Kidney (tissue), 14 donors: ENCODE results near the gene CPEB2. TPM values are rescaled to one million over a fixed set of nuclear protein-coding genes. Genes with fewer than 3 reads are reported as not detected.

Source experiments
- DNase-seq, 5 donors: peaks; one replicate each; pipeline ENCODE4 v3.0.0-alpha.2; 2013 to 2020
- FAIRE-seq: peaks from 2 replicates; lab custom pipeline; 2012; peaks lifted over from hg19 to GRCh38; lab: Jason Lieb, UNC
- H3K27ac ChIP-seq, 2 donors: one replicate each; pipeline ENCODE4 v1.7.0; 2013; ENCODE audit warnings: low read depth in 2 of 2, low read length in 2 of 2, inconsistent platforms in 1 of 2
- H3K27me3 ChIP-seq: one replicate; pipeline ENCODE4 v1.7.1; 2013; ENCODE audit warnings: low read length, inconsistent platforms; ENCODE audit not compliant: control insufficient read depth, insufficient read depth
- H3K36me3 ChIP-seq, 3 donors: one replicate each; pipeline versions ENCODE4 v1.7.0 to v1.7.1; 2013; ENCODE audit warnings: low read length in 3 of 3, control low read depth in 1 of 3, inconsistent platforms in 1 of 3; ENCODE audit not compliant: insufficient read depth in 3 of 3, control insufficient read depth in 2 of 3
- H3K4me1 ChIP-seq, 3 donors: one replicate each; pipeline versions ENCODE4 v1.7.0 to v1.7.1; 2013; ENCODE audit warnings: low read length in 3 of 3, inconsistent platforms in 1 of 3, low read depth in 1 of 3; ENCODE audit not compliant: control insufficient read depth in 2 of 3, insufficient read depth in 2 of 3
- H3K4me3 ChIP-seq, 3 donors: one replicate each; pipeline versions ENCODE4 v1.7.0 to v1.8.1; 2013; ENCODE audit warnings: low read length in 3 of 3, control low read depth in 1 of 3, inconsistent platforms in 1 of 3
- H3K9ac ChIP-seq, 3 donors: one replicate each; pipeline versions ENCODE4 v1.7.0 to v1.7.1; 2013; ENCODE audit warnings: low read length in 3 of 3, control low read depth in 1 of 3, inconsistent platforms in 1 of 3
- H3K9me3 ChIP-seq, 3 donors: one replicate each; pipeline versions ENCODE4 v1.7.0 to v1.7.1; 2013; ENCODE audit warnings: low read length in 3 of 3, control low read depth in 1 of 3, inconsistent platforms in 1 of 3; ENCODE audit not compliant: control insufficient read depth in 2 of 3, insufficient read depth in 1 of 3
- intact Hi-C: fragments of 100-400 bp; cut with DNase I; formaldehyde crosslinking; loops from one replicate; pipeline ENCODE4 v1.11.1; 2022
- polyA plus RNA-seq: library from polyadenylated mRNA; stranded (reverse); fragments of 350-450 nt; fragmentation: Illumina TruSeq; extraction: RNeasy Lipid Tissue Mini Kit (QIAGEN cat#74804); gene quantifications from one replicate; pipeline ENCODE4 v1.2.3, GENCODE V29; 2014; ENCODE audit warnings: low read depth, low replicate concordance; ENCODE audit not compliant: insufficient read depth
- total RNA-seq: library from RNA; stranded (reverse); fragmentation: NEBNext Ultra II Directional; extraction: Animal tissue kit (Norgen Biotek cat#: 25700); gene quantifications from one replicate; pipeline ENCODE4 v1.2.1, GENCODE V29; 2021
- TF ChIP-seq, protein P1 (sequence below): IDR thresholded peaks from 3 replicates; pipeline ENCODE4 v1.5.1; 2012; ENCODE audit warnings: mild to moderate bottlenecking, moderate library complexity, borderline replicate concordance; ENCODE audit not compliant: insufficient read depth; ENCODE audit errors: extremely low read depth
- donor health status: control.
- donor health status: control.
- donor health status: control.
- donor health status: control.
- donor health status: control.
- donor health status: DM: yes; HTN: yes; CAD: no.
- donor health status: Normal renal cell carcinoma (clear cell type).

CPEB2 gene
- total and polyA plus RNA-seq, 2 donors from 2014 or later: 7.9 to 58.0 TPM

DNA sequence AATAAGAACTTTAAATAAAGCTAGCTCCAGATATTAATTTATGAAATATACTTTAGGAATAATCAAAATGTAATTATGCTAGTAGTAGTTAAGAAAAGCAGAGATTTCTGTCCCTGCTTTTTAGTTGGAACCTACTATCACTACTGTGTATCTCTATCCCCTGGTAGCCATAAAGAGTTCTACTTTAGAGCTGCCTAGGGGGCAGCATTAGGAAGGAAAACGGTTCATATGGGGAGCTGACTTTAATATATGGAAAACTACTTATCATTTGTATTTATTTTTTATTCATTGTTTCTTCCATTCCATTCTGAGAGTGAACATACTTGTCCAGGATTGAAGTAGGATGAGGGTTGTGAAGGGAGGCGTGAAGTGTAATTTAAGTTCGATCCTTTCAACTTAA lies 40.9 kb downstream of the CPEB2 start:
- no peak overlapping the region for H3K27ac ChIP-seq

DNA sequence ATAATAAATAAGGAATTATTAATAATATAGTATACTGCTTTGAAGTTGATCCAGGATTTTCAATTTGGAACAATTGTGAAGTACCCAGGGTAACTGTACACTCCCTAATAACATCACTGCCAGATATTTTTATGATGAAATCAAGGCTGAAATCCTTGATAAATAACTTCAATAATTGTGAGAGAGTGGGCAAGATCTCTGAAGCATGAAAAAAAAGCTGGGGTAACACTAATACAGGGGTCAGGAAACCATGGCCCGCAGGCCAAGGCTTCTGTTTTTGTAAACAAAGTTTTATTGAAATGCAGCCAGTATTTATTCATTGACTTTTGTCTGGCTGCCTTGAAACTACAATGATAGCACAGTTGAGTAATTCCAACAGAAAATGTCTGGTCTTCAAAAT lies 41.6 kb downstream of the CPEB2 start:
- Histone ChIP-seq H3K4me3 (no peak overlapping the region), H3K9ac (no peak overlapping the region), H3K27me3 (no peaks in the 10 kb centered on the region), H3K4me1 (peaks cover 0 to 4% (median 2%) of the 10 kb centered on the region in 3 donors), H3K27ac (no peak overlapping the region), H3K9me3 (no peaks in the 10 kb centered on the region), H3K36me3 (no peaks in the 10 kb centered on the region)
- intact Hi-C loops: no loop called here
- TF ChIP-seq, protein P1, sequence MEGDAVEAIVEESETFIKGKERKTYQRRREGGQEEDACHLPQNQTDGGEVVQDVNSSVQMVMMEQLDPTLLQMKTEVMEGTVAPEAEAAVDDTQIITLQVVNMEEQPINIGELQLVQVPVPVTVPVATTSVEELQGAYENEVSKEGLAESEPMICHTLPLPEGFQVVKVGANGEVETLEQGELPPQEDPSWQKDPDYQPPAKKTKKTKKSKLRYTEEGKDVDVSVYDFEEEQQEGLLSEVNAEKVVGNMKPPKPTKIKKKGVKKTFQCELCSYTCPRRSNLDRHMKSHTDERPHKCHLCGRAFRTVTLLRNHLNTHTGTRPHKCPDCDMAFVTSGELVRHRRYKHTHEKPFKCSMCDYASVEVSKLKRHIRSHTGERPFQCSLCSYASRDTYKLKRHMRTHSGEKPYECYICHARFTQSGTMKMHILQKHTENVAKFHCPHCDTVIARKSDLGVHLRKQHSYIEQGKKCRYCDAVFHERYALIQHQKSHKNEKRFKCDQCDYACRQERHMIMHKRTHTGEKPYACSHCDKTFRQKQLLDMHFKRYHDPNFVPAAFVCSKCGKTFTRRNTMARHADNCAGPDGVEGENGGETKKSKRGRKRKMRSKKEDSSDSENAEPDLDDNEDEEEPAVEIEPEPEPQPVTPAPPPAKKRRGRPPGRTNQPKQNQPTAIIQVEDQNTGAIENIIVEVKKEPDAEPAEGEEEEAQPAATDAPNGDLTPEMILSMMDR: no peak
- DNase-seq: no peak
- no peak for FAIRE-seq

More for the DNA sequence above, 40.9 kb downstream of the CPEB2 start:
- H3K9ac ChIP-seq: no peak overlapping the region
- H3K36me3 ChIP-seq: no peaks in the 10 kb centered on the region
- TF ChIP-seq, protein P1: no peak
- H3K4me3 ChIP-seq: no peak overlapping the region
- H3K4me1 ChIP-seq: peaks cover 0 to 4% (median 2%) of the 10 kb centered on the region in 3 donors
- no peak for DNase-seq
- no peaks in the 10 kb centered on the region for H3K27me3 ChIP-seq
- intact Hi-C loops: no loop called here
- H3K9me3 ChIP-seq: no peaks in the 10 kb centered on the region
- no peak for FAIRE-seq

DNA sequence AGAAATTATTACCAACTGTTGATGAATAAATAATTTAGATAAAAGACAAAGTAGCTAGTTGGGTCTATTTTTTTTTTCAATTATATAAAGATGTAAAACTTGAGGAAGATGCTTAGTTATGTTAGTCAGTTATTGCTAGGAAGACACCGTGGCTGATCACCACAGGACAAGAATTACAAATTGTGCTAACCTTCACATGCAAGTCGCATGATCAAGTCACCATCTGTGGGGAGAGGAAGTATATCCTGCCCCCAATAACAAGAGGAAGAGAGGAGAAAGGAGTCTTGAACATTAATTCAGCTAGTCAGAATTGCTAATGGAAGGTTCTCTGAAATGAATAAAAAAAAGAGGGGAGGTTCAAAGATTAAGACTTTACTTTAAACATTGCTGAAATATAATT lies 52.3 kb downstream of the CPEB2 start:
- Histone ChIP-seq H3K9me3 (no peaks in the 10 kb centered on the region), H3K4me3 (no peak overlapping the region), H3K36me3 (peaks cover 2 to 27% (median 20%) of the 10 kb centered on the region in 3 donors), H3K9ac (no peak overlapping the region), H3K27me3 (no peaks in the 10 kb centered on the region), H3K4me1 (peaks cover 0 to 6% (median 2%) of the 10 kb centered on the region in 3 donors), H3K27ac (peak overlapping the region in 1 of 2 donors; percentile 7)
- no peak for DNase-seq
- no peak for FAIRE-seq
- TF ChIP-seq, protein P1: no peak
- intact Hi-C loops: no loop called here

DNA sequence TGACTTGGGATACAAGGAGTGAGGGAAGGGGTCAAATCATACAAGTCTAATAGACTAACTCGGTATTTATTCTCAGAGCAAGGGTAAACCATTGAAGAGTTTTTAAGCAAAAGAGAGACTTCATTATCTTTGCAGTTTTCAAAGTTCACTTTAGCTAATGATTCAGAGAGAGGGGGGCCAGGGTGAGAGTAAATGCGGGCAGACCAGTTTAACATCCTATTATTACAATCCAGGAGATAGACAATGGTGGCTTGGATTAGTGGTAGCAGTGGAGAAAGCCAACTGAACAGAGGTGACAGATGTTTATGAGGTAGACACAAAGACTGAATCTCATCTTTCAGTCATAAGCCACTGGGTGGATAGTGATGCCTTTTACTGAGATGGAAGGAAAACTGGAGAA lies 57.9 kb downstream of the CPEB2 start:
- H3K36me3 ChIP-seq: peaks cover 2 to 36% (median 30%) of the 10 kb centered on the region in 3 donors
- FAIRE-seq (no peak), DNase-seq (no peak)
- H3K9ac ChIP-seq: no peak overlapping the region
- no peaks in the 10 kb centered on the region for H3K9me3 ChIP-seq
- H3K4me1 ChIP-seq: peaks cover 0 to 6% (median 2%) of the 10 kb centered on the region in 3 donors
- no peak overlapping the region for H3K27ac ChIP-seq
- H3K4me3 ChIP-seq: no peak overlapping the region
- intact Hi-C loops: no loop called here
- TF ChIP-seq, protein P1: no peak
- H3K27me3 ChIP-seq: no peaks in the 10 kb centered on the region
